Sigmoid colon (tissue), 4 donors: Measurements from ENCODE around the gene TMEM18.

ENCODE experiments used
- CTCF ChIP-seq, 4 experiments: fragments of 450-650 bp in 3 of 4; fragments of 200-600 bp in 1 of 4; IDR thresholded peaks; one replicate each; pipeline ENCODE4 v1.5.1; 2016 to 2019; ENCODE audit warnings: antibody characterized with exemption in 4 of 4, mild to moderate bottlenecking in 3 of 4, moderate library complexity in 2 of 4
- POLR2AphosphoS5 ChIP-seq, 4 donors: sonication (generic); formaldehyde crosslinking; IDR thresholded peaks; one replicate each; pipeline ENCODE4 v1.6.1; 2017; ENCODE audit warnings: antibody characterized with exemption in 4 of 4

DNA sequence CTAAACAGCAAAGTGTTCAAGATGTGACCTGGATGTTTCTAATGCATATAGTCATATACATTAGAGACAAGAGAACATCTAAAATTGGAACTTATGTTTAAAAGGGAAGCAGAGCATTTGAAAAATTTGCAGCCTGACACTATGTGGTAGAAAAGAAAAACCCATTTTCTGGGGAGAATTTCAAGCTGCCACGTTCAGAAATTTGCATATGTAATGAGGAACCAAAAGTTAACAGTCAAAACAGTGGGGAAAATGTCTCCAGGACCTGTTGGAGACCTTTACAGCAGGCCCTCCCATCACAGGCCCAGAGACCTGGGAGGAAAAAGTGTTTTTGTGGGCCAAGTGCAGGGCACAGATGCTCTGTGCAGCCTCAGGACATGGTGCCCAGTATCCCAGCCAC, 8.2 kb upstream of the TMEM18 start:
- TF ChIP-seq POLR2AphosphoS5 (IDR thresholded peaks at IDR 0.05), result no peak
- TF ChIP-seq CTCF (IDR thresholded peaks at IDR 0.05), result no peak
